Esophagus squamous epithelium (tissue), 5 donors: ENCODE data around the gene ATP7A. TPM values are rescaled to one million over a fixed set of nuclear protein-coding genes. Genes with fewer than 3 reads are reported as not detected.

Experiments used
- DNase-seq: peaks from one replicate; lab custom pipeline; 2025; lab: John Stamatoyannopoulos, UW
- H3K27ac ChIP-seq, 4 donors: fragments of 200-600 bp; sonication (generic); one replicate each; pipeline ENCODE4 v1.5.1; 2016 to 2019; ENCODE audit warnings: mild to moderate bottlenecking in 1 of 4
- H3K27me3 ChIP-seq, 4 donors: fragments of 200-600 bp; sonication (generic); 1 replicate in 3 of 4; 2 replicates in 1 of 4; pipeline versions ENCODE4 v1.5.1 to v1.6.0; 2017 to 2021; ENCODE audit warnings: antibody characterized with exemption in 1 of 4
- H3K36me3 ChIP-seq, 3 donors: fragments of 200-600 bp; sonication (generic); one replicate each; pipeline ENCODE4 v1.5.1; 2016 to 2019
- H3K4me1 ChIP-seq, 3 donors: fragments of 200-600 bp; sonication (generic); one replicate each; pipeline ENCODE4 v1.5.1; 2017 to 2019
- H3K4me3 ChIP-seq, 4 donors: fragments of 200-600 bp; sonication (generic); 1 replicate in 3 of 4; 2 replicates in 1 of 4; pipeline ENCODE4 v1.5.1; 2016 to 2019; ENCODE audit warnings: mild to moderate bottlenecking in 2 of 4, moderate library complexity in 1 of 4
- H3K9me3 ChIP-seq, 3 donors: fragments of 200-600 bp; sonication (generic); one replicate each; pipeline ENCODE4 v1.5.1; 2016 to 2019
- POLR2A ChIP-seq, 4 donors: fragments of 450-650 bp; IDR thresholded peaks; one replicate each; pipeline ENCODE4 v1.6.1; 2017; ENCODE audit warnings: antibody characterized with exemption in 4 of 4, mild to moderate bottlenecking in 4 of 4, moderate library complexity in 3 of 4
- WGBS, 2 donors: methylation state at CpG; one replicate each; pipeline ENCODE4 v1.1.5; 2018; 5-methylcytosine and 5-hydroxymethylcytosine counted together
- intact Hi-C: fragments of 100-400 bp; cut with DNase I; formaldehyde crosslinking; loops from one replicate; pipeline ENCODE4 v1.15.0; 2022
- total RNA-seq, 4 donors: library from RNA; depleted of rRNA; stranded (reverse); fragments of >200 nt; gene quantifications; one replicate each; pipeline ENCODE4 v1.1.0, GENCODE V29; 2016
- TF ChIP-seq, protein P1 (sequence below), 6 experiments: fragments of 450-650 bp in 4 of 6; fragments of 200-600 bp in 2 of 6; sonication (generic) in 2 of 6; IDR thresholded peaks; one replicate each; pipeline ENCODE4 v1.5.1; 2016 to 2019; ENCODE audit warnings: antibody characterized with exemption in 6 of 6, mild to moderate bottlenecking in 4 of 6, moderate library complexity in 4 of 6
- donor health status: DM: yes; HTN: yes; CAD: no.

The ATP7A gene
- total RNA-seq, 4 donors from 2014 or later, result 9.4 to 14.7 (median 11.1) TPM

DNA sequence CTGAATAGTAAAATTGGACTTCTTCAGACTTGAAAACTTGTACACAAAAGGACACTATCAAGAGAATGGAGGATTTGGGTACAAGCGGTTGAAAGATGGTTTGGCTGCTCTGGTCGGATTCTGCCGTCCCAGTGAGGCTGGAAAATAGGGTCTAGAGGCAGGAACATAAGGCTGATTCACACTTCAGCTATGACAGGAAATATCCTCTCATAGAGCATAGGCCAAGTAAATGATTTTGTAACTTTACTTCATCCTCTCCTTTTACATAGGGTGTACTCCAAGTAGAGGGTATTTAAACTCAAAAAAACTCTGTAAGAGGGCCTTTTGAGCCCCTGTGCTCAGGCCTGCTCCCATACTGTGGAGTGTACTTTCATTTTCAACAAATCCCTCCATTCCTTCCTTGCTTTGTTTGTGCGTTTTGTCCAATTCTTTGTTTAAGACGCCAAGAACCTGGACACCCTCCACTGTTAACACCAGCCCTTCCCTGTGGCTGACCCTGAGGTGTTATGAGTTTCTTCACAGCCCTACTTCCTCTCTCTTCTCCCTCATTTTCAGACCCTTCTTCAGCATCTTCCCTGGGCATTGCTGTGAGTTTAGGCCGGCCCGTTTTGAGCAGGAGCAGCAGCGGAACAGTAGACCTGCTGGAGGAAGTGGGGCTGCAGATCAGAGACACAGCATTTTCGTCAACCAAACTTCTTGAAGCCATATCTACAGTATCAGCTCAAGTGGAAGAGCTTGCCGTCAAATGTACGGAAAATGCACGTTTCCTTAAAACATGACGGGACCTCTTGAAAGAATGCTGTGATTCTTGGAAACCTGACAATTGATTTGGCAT is 51.8 kb downstream of the ATP7A start:
- no peak overlapping the region for H3K27ac ChIP-seq
- DNase-seq, result no peak
- intact Hi-C loops, result no loop called here
- WGBS, 2 donors, result 77 to 83% methylated on average over 10 of the region's 13 CpGs
- H3K4me1 ChIP-seq, result no peaks in the 10 kb centered on the region
- H3K36me3 ChIP-seq, result no peaks in the 10 kb centered on the region
- H3K27me3 ChIP-seq, result no peaks in the 10 kb centered on the region
- H3K9me3 ChIP-seq, result no peaks in the 10 kb centered on the region
- TF ChIP-seq, protein P1, sequence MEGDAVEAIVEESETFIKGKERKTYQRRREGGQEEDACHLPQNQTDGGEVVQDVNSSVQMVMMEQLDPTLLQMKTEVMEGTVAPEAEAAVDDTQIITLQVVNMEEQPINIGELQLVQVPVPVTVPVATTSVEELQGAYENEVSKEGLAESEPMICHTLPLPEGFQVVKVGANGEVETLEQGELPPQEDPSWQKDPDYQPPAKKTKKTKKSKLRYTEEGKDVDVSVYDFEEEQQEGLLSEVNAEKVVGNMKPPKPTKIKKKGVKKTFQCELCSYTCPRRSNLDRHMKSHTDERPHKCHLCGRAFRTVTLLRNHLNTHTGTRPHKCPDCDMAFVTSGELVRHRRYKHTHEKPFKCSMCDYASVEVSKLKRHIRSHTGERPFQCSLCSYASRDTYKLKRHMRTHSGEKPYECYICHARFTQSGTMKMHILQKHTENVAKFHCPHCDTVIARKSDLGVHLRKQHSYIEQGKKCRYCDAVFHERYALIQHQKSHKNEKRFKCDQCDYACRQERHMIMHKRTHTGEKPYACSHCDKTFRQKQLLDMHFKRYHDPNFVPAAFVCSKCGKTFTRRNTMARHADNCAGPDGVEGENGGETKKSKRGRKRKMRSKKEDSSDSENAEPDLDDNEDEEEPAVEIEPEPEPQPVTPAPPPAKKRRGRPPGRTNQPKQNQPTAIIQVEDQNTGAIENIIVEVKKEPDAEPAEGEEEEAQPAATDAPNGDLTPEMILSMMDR (IDR thresholded peaks at IDR 0.05), result no peak
- H3K4me3 ChIP-seq, result no peak overlapping the region

DNA sequence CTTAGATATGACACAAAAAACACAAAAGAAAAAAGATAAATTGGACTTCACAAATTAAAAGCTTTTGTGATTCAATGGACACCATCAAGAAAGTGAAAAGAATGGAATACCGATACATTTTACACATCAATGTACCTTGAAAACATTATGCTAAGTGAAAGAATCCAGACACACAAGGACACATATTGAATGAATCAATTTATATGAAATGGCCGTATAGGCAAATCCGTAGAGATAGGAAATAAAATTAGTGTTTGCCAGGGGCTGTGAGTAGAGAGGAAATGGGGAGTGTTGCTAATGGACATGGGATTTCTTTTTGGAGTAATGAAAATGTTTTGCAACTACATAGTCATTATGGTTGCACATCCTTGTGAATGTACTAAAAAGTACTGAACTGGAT is 55.9 kb downstream of the ATP7A start:
- WGBS, 2 donors, result 91 to 96% methylated on average over 3 of the region's 3 CpGs
- no peak for TF ChIP-seq POLR2A (IDR thresholded peaks at IDR 0.05)
- TF ChIP-seq, protein P1 (IDR thresholded peaks at IDR 0.05), result no peak
- no peaks in the 10 kb centered on the region for H3K4me1 ChIP-seq
- no peaks in the 10 kb centered on the region for H3K27me3 ChIP-seq
- DNase-seq, result no peak
- no peaks in the 10 kb centered on the region for H3K36me3 ChIP-seq
- H3K9me3 ChIP-seq, result no peaks in the 10 kb centered on the region
- H3K4me3 ChIP-seq, result no peak overlapping the region
- intact Hi-C loops, result no loop called here
- H3K27ac ChIP-seq, result no peak overlapping the region

DNA sequence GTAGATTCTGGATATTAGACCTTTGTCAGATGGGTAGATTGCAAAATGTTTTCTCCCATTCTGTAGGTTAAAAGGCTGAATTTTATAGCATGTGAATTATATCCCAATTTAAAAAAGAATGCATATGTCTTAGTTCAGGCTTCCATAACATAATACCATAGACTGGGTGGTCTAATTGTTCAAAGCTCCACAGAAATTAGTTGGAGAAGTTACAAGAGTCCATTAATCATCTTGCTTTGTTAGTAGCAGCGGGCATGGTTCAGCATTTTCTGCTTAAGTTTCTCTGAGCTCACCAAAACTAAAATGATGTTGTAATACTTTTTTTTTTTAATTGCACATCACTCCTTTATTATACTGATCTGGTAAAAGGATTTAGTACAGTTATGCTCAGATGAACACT is 57.1 kb downstream of the ATP7A start:
- intact Hi-C loops, result no loop called here
- no peaks in the 10 kb centered on the region for H3K4me1 ChIP-seq
- WGBS, 2 donors, result 47 to 58% methylated on average over 1 of the region's 1 CpG
- H3K27me3 ChIP-seq, result no peaks in the 10 kb centered on the region
- DNase-seq, result no peak
- no peaks in the 10 kb centered on the region for H3K36me3 ChIP-seq
- no peak overlapping the region for H3K27ac ChIP-seq
- no peak for TF ChIP-seq POLR2A (IDR thresholded peaks at IDR 0.05)
- TF ChIP-seq, protein P1 (IDR thresholded peaks at IDR 0.05), result no peak
- no peak overlapping the region for H3K4me3 ChIP-seq
- no peaks in the 10 kb centered on the region for H3K9me3 ChIP-seq

DNA sequence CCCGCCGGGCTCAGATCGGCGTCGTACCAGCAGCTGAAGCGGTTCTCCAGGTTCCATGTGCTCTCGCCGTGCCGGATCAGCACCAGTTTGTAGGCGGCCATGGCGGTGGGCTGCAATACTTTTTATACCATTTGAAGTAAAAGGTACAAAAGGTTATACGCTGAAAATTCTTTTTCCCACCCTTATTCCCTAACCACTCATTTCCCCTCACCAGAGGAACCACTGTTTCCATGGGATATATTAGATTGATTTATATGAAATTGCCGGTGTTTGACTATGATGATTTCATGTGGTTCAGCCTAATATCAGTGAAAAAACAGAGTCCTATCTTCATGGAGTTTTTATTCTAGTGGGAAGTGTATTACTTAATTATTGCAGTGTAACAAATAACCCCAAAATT is 59.0 kb downstream of the ATP7A start, which contains the start of gene PGAM4:
Gene PGAM4 (minus strand): TSS at position 101 of the 400 bp plus-strand sequence. CDS start 0 bp downstream, at position 101.
- WGBS, 2 donors, result 93 to 96% methylated on average over 4 to 13 of the region's 13 CpGs
- Histone ChIP-seq H3K27ac (no peak within 1 kb of the TSS), H3K9me3 (no peaks in the 10 kb centered on the region), H3K4me3 (no peak within 1 kb of the TSS), H3K27me3 (no peaks in the 10 kb centered on the region), H3K36me3 (no peaks in the 10 kb centered on the region), H3K4me1 (no peaks in the 10 kb centered on the region)
- TF ChIP-seq POLR2A (IDR thresholded peaks at IDR 0.05), result no peak
- TF ChIP-seq, protein P1 (IDR thresholded peaks at IDR 0.05), result no peak
- DNase-seq, result no peak
- intact Hi-C loops, result no loop called here

DNA sequence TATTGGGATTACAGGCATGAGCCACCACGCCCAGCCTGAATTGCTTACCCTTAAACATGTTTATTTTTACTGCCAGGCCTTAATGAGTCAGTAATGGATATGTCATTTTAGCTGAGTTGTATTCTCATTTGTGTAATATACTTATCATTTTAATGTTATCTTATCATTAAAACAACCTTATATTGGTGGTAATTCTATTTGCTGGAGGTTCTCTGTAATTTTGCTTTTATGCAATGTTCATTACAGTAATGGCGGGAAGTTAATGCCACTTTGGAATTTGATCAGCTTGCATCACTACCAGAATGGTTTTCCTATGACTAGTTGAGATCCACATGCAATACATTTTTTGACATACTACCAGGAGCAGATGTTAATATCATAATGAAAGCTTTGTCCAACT is 65.3 kb downstream of the ATP7A start:
- Histone ChIP-seq H3K4me1 (peaks cover 0 to 12% (median 0%) of the 10 kb centered on the region in 3 donors), H3K27ac (no peak overlapping the region), H3K27me3 (no peaks in the 10 kb centered on the region), H3K36me3 (no peaks in the 10 kb centered on the region), H3K9me3 (no peaks in the 10 kb centered on the region), H3K4me3 (no peak overlapping the region)
- 69 to 82% methylated on average over 2 of the region's 2 CpGs for WGBS, 2 donors
- no peak for DNase-seq
- intact Hi-C loops, result no loop called here
- TF ChIP-seq, protein P1 (IDR thresholded peaks at IDR 0.05), result no peak
- no peak for TF ChIP-seq POLR2A (IDR thresholded peaks at IDR 0.05)
